Non-pigmented ciliary epithelial cell (primary cell): ENCODE measurements around the gene EIF2A.
"Not testable (repeated sequence)": the region's sequence is repeated elsewhere in the genome, so short reads cannot be mapped to it uniquely, and the experiment has no call there.

ENCODE experiments used
- DNase-seq: peaks from one replicate; pipeline ENCODE4 v3.0.0-alpha.2; 2010; ENCODE audit warnings: low read depth

The EIF2A gene

DNA sequence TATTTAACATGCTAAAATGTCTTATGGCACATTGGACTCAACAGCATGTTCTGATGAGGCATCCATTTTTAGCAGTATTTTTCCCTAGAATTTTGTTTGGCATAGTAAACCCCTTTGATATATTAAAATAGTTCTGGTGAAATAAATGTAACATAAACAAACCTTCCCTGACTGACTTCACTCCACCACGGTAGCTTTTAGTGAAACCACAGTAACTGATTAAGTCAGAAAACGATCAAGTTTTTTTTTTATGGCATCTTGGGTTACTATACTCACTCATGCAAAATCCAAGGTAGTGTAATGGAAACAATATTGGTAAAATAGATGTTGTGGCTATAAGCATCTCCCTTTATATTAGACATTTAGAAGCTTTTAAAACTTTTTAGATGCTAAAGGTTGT, 3.1 kb upstream of the EIF2A start:
- DNase-seq: no peak

DNA sequence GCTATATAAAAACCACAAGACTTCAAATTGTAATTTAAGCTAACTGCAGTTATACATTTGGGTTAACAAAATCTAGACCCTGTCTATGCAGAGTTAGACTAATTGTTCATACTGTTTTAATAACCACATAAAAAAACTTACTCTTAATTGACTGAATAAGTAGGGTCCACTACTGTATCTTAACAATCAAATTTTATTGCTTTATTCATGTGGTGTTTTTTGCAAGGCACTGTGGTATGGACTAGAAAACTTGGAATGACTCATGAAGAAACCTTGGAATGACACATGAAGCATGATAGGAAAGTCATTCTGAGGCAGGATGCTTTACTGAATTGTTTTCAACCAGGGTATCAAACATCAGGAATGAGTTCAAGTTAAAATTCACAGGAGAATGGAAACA, 2.5 kb upstream of the EIF2A start:
- peak; percentile 34 for DNase-seq

DNA sequence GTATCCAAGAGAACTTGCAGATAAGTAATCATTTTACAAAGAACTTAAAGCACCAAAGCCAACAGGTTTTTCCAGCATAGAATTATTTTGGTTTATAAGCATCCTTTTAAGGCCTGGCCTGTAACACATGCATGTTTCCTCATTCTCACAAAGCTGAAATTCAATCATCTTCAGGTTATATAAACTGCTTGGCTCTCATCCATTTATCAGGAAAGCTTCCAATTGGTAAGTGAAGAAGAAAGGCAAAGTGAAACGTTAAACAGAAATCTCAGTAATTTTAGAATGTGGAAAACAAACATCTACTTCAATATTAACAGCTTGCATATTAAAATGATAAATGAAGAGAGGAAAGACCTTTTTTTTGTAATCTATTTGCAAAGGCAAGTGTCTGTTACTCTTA, 1.9 kb upstream of the EIF2A start:
- no peak for DNase-seq

DNA sequence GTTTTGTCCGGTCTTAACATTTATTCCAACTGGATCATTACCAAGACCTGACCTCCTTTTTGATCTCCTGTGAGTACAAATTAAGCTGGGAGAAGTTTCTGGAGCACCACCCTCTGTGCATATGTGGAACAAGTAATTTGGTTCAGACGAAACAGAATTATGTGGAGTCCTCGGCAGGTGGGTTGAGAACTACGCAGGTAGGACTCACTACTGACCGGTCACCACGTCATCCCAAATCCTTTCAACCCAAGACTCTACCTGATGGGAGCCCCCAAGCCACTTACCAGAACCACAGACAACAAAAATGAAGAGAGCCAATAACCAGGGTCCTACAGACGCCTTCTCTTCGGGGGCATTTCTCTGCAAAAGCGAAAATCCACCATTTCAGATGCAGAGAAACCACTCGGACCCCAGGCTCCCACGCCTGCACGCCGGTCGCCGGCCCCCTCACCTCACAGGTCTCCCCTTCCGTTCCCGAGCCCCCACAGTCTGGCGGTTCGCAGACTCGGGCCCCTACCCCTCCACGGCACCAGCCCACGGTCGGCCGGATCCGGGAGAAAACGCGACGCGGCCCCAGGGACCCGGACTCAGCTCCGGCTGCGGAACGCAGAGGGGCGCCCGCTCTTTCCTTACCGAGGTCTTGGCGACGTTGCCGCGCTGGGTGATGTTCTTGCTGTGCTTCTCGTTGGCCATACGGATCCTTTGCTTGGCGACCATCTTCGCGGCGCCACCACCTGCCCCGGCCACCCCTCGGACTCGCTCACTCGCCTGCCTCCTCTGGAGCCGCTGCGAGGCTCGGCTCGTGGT, 965 bp upstream of the EIF2A start:
- no peak for DNase-seq

DNA sequence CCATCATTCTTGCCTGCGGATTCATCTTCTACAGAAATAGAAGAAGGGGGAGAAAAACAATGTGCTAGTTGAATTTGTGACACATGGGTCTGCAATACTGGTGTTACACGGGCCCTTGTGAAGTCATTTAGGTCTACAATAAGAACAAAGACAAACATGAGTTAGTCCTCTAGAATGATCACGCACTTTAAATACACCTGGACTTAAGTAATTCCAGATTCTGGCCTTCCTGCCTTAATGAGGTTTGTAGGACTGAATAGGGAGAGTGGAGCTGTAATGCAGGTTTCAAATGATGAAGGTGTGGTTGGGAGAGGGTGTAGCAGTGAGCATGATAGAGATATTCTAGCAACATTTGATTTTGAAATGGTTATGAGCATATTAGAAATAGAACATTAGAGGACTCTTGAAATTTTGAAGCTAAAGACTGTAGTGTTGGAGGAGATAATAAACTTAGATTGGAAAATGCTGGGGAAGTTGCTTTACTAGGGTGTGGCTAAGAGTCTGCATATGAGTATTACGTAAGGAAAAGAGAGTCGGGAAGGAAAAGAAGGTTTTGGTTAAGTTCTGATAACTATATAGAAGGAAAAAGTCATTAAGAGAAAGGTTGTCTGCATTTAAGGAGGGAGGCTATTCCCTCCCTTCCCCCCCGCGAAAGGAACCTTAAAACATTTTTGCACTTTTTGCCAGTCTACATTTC, 606 bp downstream of the EIF2A start:
- DNase-seq: no peak

DNA sequence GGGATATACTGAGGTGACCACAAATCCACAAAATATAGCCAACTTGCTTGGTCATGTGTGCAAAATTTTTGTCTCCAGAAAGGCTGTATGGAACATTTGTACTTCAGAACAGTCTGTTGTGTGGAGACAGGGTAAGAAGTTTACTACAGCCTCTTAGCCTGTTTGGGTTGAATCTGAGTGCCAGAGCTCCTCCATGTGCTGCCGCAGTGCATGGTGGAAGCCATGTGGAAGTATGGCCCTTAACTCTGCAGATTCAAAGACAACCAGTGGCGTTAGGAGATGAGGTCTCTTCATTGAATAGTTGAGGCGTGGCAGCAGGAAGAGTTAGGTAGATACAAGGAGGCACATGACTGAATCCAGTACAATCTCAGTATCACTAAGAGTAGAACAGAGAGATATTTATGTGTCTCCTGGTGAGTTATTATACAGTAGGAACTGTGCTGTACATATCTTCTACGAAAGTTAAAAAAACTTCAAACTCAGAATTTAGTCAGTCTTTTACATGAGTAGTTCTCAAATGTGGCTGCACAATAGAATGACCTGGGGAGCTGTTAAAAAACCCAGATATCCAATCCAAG, 9.4 kb downstream of the EIF2A start:
- no peak for DNase-seq

DNA sequence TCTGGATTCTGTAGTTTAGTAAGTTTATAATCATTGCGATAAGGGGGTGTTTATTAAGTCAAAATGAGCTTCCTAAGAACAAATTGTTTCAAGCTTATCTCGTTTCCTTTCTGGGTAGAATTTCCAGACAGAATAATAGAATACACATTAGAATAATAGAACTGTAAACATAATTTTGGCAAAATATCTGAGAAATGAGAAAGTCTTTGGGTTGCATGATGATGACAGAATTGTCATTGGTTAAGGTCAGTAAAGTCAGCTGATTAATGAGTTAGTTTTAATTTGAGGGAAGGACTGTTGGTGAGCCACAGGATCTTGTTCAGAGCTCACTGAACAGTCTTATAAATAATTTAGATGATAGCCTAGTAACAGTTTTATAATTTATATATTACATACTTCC, 10.2 kb downstream of the EIF2A start:
- no peak for DNase-seq

DNA sequence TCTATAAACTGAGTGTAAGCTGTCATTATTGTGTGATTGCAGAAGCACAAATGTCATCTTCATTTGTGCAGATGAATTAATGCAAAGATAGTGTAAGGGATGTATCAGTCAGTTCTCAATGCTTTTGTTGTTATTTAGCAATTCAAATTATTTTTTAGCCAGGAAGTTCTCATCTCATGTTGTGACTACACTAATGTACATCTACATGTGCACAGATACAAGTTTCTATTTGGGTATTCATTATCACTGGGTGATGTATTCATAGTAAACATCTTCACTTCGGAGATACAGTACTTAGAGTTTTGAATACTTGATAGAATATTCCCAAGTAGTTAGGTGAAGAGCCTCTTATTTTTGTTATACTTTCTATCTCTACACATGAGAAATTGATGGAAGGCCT, 11.1 kb downstream of the EIF2A start:
- no peak for DNase-seq

DNA sequence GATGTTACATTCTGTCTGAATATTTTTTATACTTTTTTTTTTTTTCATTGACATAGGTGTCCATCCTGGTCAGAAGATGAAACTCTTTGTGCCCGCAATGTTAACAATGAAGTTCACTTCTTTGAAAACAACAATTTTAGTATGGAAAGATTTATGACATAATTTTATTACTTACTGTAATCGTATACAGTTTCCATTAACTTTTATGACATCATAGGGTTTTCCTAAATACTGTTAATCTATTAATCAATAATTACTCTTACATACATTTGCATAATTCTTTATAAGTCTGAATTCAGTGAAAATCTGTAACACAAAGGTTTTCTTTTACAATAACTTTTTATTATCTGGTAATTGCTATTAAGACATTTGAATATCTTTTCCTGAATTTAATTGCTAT, 17.7 kb downstream of the EIF2A start:
- no peak for DNase-seq

DNA sequence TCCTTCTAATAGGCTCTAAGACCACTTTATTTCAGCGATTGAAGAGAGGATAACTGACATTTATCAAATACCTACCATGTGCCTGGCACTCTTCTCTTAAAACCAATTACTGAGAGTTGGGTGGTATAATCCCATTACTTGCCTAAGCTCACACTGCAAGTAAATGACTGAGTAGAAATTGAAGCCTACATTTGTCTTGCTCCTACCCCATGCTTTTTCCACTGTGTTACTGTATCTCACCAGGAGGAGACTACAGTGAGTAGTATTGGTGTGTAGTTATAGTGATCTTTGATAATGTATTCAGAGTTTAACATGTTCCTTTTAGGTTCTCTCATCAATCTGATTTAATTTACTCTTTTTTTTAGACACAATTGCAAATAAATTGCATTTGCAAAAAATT, 20.7 kb downstream of the EIF2A start:
- DNase-seq: no peak

DNA sequence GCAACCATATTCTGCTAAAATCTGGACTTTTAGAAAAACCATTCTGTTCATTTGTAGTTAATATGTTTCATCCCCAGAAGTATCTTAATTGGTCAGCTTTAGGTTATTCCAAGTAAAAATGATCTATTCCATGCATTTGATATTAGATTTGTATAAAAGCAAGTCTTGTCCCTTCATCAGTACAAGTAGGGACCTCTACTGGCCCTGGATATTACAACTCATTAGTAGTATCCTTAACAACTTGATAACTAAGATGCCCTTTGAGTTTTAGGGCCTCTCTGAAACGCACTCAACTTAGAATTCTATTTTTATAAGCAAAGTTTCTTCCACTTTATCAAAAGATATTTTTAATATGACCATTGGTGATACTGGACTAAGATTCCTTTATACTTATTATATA, 31.3 kb downstream of the EIF2A start:
- no peak for DNase-seq

DNA sequence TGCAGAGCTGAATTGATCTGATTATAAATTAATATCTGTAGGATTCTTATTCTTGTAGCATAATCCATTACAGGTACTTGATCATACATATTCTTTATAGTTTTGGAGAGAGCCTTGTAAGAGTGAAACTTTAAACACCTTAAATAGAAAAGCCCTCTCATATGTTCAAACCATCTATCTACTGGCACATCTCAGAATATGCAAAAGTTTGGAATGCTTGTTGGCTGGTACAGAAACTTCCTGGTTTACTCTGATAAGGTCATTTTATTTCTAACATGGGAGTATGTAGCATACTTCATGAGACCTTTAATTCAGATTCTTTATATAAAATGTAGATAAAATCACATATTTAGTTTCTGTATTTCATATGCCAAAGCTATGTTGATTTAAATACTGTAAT, 34.6 kb downstream of the EIF2A start:
- DNase-seq: no peak

DNA sequence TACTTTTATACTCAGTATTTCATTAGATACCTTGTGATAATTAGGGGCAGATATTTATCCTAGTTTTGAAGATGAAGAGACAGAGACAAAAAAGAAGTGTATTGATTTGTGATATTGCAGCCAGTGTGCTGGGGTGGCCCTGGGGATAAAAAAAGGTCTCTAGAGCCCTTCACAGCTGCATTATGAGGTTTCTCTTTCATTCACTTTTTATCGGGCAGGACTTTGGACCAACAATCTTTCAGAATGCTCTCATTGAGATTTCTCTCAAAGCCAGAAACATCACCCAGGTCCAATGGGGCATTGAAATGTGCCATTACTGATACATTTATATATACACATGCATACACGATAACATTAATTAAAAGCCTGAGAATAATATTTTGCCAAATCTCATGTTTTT, 36.0 kb downstream of the EIF2A start:
- DNase-seq: no peak

DNA sequence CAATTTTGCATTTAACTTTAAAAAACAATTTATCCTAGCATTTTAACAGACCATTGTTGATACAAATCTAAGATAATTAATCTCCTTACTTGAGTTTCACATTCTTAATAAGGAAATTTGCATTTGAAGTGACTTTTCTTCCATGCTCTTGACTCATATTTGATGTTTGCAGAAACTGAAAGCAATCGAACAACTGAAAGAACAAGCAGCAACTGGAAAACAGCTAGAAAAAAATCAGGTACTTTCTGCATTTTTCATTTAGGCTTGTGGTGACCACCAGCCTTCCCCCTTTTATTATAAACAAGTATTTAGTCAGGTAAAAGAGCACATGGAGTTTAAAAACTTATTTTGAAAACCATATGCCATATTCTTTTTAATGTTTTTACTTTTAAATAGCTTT, 36.4 kb downstream of the EIF2A start:
- no peak for DNase-seq

DNA sequence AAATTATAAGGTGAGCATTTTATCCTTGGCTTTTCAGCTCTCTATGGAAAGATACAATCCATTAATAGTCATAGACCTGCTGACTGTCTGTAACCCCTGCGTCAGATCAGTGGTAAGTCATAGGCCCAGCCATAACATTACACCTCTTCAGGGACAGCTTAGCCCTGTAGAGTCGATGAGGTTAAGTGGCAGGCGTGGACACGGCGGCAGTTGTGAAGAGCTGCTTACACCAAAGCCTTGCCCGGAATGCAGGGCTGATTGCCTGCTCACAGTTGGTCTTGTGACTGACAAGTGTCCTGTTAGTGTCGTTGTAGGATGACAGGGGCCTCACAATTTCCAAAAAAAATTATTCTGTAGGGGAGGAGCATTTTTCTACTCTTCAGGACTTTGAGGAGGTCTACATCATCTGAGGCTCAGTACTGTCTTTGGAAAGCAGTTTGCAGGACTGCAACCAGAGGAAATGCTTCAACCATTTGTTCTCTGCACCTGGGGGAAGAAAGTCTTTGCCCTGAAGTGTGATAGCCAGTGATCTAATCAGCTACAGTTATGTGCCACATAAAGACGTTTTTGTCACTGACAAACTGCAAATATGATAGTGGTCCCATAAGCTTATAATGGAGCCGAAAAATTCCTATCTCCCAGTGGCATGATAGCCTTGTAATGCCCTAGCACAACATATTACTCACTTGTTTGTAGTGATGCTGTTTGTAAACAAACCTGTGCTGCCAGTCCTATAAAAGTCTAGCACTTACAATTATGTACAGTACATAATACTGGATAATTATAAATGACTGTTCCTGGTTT, 41.6 kb downstream of the EIF2A start:
- DNase-seq: no peak

DNA sequence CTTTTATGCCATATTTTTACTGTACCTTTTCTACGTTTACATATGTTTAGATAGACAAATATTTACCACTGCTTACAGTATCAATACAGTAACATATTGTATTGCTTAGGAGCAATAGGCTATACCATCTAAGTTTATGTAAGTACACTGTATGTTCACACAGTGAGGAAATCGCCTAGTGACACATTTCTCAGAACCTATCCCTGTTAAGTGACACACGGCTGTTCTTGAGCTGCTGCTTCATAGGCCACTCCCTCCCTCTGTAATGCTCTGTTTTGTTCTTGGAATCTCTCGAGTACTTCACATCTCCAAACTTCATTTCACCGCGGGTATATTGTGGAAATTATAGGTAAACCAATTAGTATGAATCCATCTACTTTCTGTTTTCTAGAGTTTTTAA, 43.2 kb downstream of the EIF2A start:
- no peak for DNase-seq

DNA sequence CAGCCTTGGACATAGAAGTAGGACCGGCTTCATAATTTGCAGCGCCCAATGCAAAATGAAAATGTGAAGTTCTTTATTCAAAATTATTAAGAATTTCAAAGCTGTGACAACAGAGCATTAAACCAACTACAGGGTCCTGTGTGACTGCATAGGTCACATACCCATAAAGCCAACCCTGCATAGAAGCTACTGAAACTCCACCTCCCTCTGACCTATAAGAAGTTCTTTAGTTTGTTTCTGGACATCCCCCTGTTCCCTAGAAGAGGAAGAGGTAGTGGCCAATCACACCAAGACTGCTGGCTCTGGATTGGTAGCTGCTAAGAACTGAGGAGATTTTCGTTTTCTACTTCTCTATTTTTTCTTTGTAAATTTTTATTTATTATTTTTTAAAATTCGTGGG, 47.6 kb downstream of the EIF2A start:
- DNase-seq: no peak

DNA sequence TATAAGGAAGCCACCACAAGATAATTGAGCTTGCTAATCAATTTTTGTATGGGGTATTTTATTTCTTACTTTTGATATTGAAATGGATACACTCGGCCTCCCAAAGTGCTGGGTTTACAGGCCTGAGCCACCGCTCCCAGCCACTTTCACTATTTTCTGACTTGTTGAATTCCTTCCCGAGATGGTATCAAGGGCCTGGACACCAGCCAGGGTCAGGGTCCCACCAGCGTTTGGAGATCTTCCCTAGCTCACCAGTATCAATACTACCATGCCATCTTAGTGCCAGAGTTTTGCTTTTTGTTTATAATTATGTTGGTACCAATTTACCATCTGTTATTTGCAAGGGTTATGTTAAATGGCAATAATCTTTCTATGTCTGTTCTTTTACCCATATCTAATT, 51.1 kb downstream of the EIF2A start:
- no peak for DNase-seq

DNA sequence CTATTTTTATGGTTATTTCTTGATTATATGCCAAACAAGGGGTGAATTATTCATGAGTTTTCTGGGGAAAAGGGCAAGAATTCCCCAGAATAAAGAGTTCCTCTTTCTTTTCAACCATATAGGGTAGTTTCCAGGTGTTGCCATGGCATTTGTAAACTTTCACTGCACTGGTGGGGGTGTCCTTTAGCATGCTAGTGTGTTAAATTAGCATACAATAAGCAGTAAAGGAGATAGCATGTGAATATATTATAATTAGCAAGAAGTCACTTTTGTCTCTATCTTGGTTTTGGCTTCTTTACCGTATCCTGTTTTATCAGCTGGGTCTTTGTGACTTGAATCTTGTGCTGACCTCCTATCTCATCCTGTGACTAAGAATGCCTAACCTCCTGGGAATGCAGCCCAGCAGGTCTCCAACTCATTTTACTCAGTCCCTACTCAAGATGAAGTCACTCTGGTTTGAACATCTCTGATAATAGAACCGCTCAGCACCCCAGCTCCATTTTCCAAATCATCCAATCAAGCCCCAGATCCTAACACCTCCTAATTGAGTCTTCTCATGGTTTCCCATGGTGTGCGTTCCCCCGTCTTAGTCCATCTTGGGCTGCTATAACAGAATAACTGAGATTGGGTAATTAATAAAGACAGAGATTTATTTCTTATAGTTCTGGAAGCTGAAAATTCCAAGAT, 53.2 kb downstream of the EIF2A start:
- peak; percentile 49 for DNase-seq

DNA sequence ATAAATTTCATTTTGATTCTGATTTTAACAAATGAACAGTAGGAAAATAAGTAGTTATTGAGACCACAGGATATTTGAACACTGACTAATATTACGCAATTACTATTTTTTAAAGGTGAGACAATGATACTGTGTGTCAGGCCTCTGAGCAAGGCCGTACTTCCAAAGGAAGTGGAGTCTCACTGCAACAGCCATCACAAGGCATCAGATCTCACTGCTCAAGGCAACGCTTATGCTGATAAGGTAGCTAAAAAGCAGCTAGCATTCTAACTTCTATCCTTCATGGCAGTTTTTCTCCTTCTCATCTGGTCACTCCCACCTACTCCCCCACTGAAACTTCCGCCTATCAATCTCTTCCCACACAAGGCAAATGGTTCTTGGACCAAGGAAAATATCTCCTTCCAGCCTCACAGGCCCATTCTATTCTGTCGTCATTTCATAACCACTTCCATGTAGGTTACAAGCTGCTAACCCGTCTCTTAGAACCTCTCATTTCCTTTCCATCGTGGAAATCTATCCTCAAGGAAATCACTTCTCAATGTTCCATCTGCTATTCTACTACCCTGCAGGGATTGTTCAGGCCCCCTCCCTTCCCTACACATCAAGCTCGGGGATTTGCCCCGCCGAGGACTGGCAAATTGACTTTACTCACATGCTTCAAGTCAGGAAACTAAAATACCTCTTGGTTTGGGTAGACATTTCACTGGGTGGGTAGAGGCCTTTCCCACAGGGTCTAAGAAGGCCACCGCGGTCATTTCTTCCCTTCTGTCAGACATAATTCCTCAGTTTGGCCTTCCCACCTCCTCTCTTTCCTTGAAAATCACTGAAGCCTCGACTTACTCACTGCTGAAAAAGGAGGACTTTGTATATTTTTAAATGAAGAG, 54.3 kb downstream of the EIF2A start:
- not testable (repeated sequence) for DNase-seq
